ENCODE results near the gene UNC45B. TPM values are rescaled to one million over a fixed set of nuclear protein-coding genes. Genes with fewer than 3 reads are reported as not detected.
"Not testable (repeated sequence)": the region's sequence is repeated elsewhere in the genome, so short reads cannot be mapped to it uniquely, and the experiment has no call there.

The UNC45B gene
- polyA plus RNA-seq, 1 donor from 2014 or later, result not detected

- no peak overlapping the region for H2AFZ ChIP-seq (ENCODE audit: low read depth, low read length)
- no peaks in the 10 kb centered on the region for H3K79me2 ChIP-seq (replicated peaks; ENCODE audit: insufficient read depth, low read length)
- H3K27me3 ChIP-seq (ENCODE audit: insufficient read depth, low read depth, low read length), result no peaks in the 10 kb centered on the region
- no peaks in the 10 kb centered on the region for H3K9me2 ChIP-seq (ENCODE audit: insufficient read depth, low read length)
- no peak overlapping the region for H3K4me2 ChIP-seq (ENCODE audit: low read length)
- no peak overlapping the region for H3K27ac ChIP-seq (ENCODE audit: low read length)
- H3K36me3 ChIP-seq (ENCODE audit: insufficient read depth, low read length), result no peaks in the 10 kb centered on the region
- no peak overlapping the region for H3K4me3 ChIP-seq (ENCODE audit: low read length)
- TF ChIP-seq SMC3 (conservative IDR thresholded peaks at IDR 0.05; ENCODE audit: poor library complexity), result no peak
- TF ChIP-seq RAD21 (conservative IDR thresholded peaks at IDR 0.05), result no peak
- no peak for TF ChIP-seq MXI1 (conservative IDR thresholded peaks at IDR 0.05; ENCODE audit: poor library complexity, severe bottlenecking)
- no peak for TF ChIP-seq TAF1 (IDR thresholded peaks at IDR 0.05; ENCODE audit: low read depth)
- TF ChIP-seq, protein P1, sequence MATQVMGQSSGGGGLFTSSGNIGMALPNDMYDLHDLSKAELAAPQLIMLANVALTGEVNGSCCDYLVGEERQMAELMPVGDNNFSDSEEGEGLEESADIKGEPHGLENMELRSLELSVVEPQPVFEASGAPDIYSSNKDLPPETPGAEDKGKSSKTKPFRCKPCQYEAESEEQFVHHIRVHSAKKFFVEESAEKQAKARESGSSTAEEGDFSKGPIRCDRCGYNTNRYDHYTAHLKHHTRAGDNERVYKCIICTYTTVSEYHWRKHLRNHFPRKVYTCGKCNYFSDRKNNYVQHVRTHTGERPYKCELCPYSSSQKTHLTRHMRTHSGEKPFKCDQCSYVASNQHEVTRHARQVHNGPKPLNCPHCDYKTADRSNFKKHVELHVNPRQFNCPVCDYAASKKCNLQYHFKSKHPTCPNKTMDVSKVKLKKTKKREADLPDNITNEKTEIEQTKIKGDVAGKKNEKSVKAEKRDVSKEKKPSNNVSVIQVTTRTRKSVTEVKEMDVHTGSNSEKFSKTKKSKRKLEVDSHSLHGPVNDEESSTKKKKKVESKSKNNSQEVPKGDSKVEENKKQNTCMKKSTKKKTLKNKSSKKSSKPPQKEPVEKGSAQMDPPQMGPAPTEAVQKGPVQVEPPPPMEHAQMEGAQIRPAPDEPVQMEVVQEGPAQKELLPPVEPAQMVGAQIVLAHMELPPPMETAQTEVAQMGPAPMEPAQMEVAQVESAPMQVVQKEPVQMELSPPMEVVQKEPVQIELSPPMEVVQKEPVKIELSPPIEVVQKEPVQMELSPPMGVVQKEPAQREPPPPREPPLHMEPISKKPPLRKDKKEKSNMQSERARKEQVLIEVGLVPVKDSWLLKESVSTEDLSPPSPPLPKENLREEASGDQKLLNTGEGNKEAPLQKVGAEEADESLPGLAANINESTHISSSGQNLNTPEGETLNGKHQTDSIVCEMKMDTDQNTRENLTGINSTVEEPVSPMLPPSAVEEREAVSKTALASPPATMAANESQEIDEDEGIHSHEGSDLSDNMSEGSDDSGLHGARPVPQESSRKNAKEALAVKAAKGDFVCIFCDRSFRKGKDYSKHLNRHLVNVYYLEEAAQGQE (IDR thresholded peaks at IDR 0.05; ENCODE audit: borderline replicate concordance), result no peak
- no peak for TF ChIP-seq EZH2 (IDR thresholded peaks at IDR 0.05; ENCODE audit: borderline replicate concordance, insufficient read depth, low read length, poor library complexity, severe bottlenecking)
- TF ChIP-seq POLR2AphosphoS5 (IDR thresholded peaks at IDR 0.05), result no peak
- no peak for TF ChIP-seq EP300 (conservative IDR thresholded peaks at IDR 0.05; ENCODE audit: poor library complexity, severe bottlenecking)
- TF ChIP-seq, protein P2, sequence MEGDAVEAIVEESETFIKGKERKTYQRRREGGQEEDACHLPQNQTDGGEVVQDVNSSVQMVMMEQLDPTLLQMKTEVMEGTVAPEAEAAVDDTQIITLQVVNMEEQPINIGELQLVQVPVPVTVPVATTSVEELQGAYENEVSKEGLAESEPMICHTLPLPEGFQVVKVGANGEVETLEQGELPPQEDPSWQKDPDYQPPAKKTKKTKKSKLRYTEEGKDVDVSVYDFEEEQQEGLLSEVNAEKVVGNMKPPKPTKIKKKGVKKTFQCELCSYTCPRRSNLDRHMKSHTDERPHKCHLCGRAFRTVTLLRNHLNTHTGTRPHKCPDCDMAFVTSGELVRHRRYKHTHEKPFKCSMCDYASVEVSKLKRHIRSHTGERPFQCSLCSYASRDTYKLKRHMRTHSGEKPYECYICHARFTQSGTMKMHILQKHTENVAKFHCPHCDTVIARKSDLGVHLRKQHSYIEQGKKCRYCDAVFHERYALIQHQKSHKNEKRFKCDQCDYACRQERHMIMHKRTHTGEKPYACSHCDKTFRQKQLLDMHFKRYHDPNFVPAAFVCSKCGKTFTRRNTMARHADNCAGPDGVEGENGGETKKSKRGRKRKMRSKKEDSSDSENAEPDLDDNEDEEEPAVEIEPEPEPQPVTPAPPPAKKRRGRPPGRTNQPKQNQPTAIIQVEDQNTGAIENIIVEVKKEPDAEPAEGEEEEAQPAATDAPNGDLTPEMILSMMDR (IDR thresholded peaks at IDR 0.05; ENCODE audit: poor library complexity, severe bottlenecking), result no peak
- no peaks in the 10 kb centered on the region for H3K9me3 ChIP-seq (ENCODE audit: low read length)
- no peaks in the 10 kb centered on the region for H4K20me1 ChIP-seq (ENCODE audit: insufficient read depth)
- no peaks in the 10 kb centered on the region for H3F3A ChIP-seq (ENCODE audit: insufficient read depth, low read length, poor library complexity, severe bottlenecking)
- no peak overlapping the region for H3K9ac ChIP-seq (ENCODE audit: low read length)
Observed at GRCh38 chr17:35229638-35230037, 82.0 kb downstream of the UNC45B start.

DNA sequence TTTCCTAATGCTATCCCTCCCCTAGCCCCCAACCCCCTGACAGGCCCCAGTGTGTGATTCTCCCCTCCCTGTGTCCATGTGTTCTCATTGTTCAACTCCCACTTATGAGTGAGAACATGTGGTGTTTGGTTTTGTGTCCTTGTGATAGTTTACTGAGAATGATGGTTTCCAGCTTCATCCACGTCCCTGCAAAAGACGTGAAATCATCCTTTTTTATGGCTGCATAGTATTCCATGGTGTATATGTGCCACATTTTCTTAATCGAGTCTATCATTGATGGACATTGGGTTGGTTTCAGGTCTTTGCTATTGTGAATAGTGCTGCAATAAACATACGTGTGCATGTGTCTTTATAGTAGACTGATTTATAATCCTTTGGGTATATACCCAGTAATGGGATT, 86.7 kb downstream of the UNC45B start:
- not testable (repeated sequence) for H3K27me3 ChIP-seq (ENCODE audit: insufficient read depth, low read depth, low read length); H3K4me3 ChIP-seq (ENCODE audit: low read length); H3K27ac ChIP-seq (ENCODE audit: low read length); H4K20me1 ChIP-seq (ENCODE audit: insufficient read depth); H3F3A ChIP-seq (ENCODE audit: insufficient read depth, low read length, poor library complexity, severe bottlenecking); H3K9ac ChIP-seq (ENCODE audit: low read length); H3K9me3 ChIP-seq (ENCODE audit: low read length); H3K79me2 ChIP-seq (replicated peaks; ENCODE audit: insufficient read depth, low read length); H3K9me2 ChIP-seq (ENCODE audit: insufficient read depth, low read length); H2AFZ ChIP-seq (ENCODE audit: low read depth, low read length); H3K36me3 ChIP-seq (ENCODE audit: insufficient read depth, low read length); H3K4me2 ChIP-seq (ENCODE audit: low read length)

DNA sequence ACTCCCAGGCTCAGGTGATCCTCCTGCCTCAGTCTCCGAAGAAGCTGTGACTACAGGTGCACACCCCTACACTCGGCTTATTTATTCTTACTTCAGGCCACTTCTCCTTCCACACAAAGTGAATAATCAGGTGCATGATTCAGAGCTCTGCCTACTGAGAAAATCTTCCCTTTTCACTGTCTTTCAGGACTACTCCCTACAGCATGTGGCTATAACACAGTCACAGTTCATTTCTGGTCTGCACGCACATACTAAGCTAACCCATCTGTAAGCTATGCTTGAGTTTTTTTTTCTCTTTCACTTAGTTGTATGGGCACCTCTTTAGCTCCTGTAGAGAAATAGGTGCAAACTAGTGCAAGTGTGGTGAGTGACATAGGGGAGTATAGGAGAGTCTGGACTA, 87.7 kb downstream of the UNC45B start:
- no peaks in the 10 kb centered on the region for H3K9me3 ChIP-seq (ENCODE audit: low read length)
- no peaks in the 10 kb centered on the region for H3K9me2 ChIP-seq (ENCODE audit: insufficient read depth, low read length)
- no peaks in the 10 kb centered on the region for H4K20me1 ChIP-seq (ENCODE audit: insufficient read depth)
- no peaks in the 10 kb centered on the region for H3K27me3 ChIP-seq (ENCODE audit: insufficient read depth, low read depth, low read length)
- H3K79me2 ChIP-seq (replicated peaks; ENCODE audit: insufficient read depth, low read length), result no peaks in the 10 kb centered on the region
- no peaks in the 10 kb centered on the region for H3F3A ChIP-seq (ENCODE audit: insufficient read depth, low read length, poor library complexity, severe bottlenecking)
- no peak overlapping the region for H3K27ac ChIP-seq (ENCODE audit: low read length)
- H3K36me3 ChIP-seq (ENCODE audit: insufficient read depth, low read length), result no peaks in the 10 kb centered on the region
- TF ChIP-seq, protein P1 (IDR thresholded peaks at IDR 0.05; ENCODE audit: borderline replicate concordance), result no peak
- no peak for TF ChIP-seq SMC3 (conservative IDR thresholded peaks at IDR 0.05; ENCODE audit: poor library complexity)
- no peak for TF ChIP-seq EP300 (conservative IDR thresholded peaks at IDR 0.05; ENCODE audit: poor library complexity, severe bottlenecking)
- TF ChIP-seq EZH2 (IDR thresholded peaks at IDR 0.05; ENCODE audit: borderline replicate concordance, insufficient read depth, low read length, poor library complexity, severe bottlenecking), result no peak
- TF ChIP-seq TAF1 (IDR thresholded peaks at IDR 0.05; ENCODE audit: low read depth), result no peak
- no peak for TF ChIP-seq RAD21 (conservative IDR thresholded peaks at IDR 0.05)
- TF ChIP-seq, protein P2 (IDR thresholded peaks at IDR 0.05; ENCODE audit: poor library complexity, severe bottlenecking), result no peak
- TF ChIP-seq MXI1 (conservative IDR thresholded peaks at IDR 0.05; ENCODE audit: poor library complexity, severe bottlenecking), result no peak
- no peak for TF ChIP-seq POLR2AphosphoS5 (IDR thresholded peaks at IDR 0.05)
- H3K9ac ChIP-seq (ENCODE audit: low read length), result no peak overlapping the region
- no peak overlapping the region for H3K4me3 ChIP-seq (ENCODE audit: low read length)
- no peak overlapping the region for H2AFZ ChIP-seq (ENCODE audit: low read depth, low read length)
- no peak overlapping the region for H3K4me2 ChIP-seq (ENCODE audit: low read length)
